GM19467 (cell line): ENCODE results near the gene LTB.
"Not testable (repeated sequence)": the region's sequence is repeated elsewhere in the genome, so short reads cannot be mapped to it uniquely, and the experiment has no call there.

Experiments
- ATAC-seq: cut with Tn5 transposase; IDR thresholded peaks from one replicate; pipeline ENCODE4 v1.9.1; 2021; ENCODE audit warnings: mild to moderate bottlenecking, moderate library complexity; ENCODE audit not compliant: unreplicated experiment

The LTB gene

GRCh38 chr6:31609519-31610406 is 27.5 kb upstream of the LTB start:
- ATAC-seq = no peak

DNA sequence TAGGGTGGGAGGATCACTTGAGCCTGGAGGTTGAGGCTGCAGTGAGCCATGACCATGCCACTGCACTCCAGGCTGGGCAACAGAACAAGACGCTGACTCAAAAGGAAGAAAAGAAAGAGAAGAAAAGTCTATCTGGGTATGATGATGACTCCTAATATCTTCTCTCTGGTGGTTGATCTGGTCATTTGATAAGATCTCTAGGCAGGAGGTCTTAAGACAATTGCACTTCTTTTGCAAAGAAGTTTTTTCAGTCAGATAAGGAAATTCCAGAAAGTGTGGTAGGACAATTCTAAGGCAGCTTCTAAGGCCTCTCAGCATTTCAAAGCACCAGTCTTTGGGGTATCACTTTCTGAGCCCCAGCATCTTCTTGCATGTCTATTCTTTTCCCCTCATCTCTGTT is 25.1 kb upstream of the LTB start:
- ATAC-seq = no peak

GRCh38 chr6:31597006-31597405 is 14.8 kb upstream of the LTB start:
- no peak for ATAC-seq

- ATAC-seq = no peak
Measured at GRCh38 chr6:31592396-31592771, 10.2 kb upstream of the LTB start.

- not testable (repeated sequence) for ATAC-seq
Measured at GRCh38 chr6:31590691-31591090, 8.5 kb upstream of the LTB start.

GRCh38 chr6:31588871-31589650 is 6.8 kb upstream of the LTB start:
- no peak for ATAC-seq

DNA sequence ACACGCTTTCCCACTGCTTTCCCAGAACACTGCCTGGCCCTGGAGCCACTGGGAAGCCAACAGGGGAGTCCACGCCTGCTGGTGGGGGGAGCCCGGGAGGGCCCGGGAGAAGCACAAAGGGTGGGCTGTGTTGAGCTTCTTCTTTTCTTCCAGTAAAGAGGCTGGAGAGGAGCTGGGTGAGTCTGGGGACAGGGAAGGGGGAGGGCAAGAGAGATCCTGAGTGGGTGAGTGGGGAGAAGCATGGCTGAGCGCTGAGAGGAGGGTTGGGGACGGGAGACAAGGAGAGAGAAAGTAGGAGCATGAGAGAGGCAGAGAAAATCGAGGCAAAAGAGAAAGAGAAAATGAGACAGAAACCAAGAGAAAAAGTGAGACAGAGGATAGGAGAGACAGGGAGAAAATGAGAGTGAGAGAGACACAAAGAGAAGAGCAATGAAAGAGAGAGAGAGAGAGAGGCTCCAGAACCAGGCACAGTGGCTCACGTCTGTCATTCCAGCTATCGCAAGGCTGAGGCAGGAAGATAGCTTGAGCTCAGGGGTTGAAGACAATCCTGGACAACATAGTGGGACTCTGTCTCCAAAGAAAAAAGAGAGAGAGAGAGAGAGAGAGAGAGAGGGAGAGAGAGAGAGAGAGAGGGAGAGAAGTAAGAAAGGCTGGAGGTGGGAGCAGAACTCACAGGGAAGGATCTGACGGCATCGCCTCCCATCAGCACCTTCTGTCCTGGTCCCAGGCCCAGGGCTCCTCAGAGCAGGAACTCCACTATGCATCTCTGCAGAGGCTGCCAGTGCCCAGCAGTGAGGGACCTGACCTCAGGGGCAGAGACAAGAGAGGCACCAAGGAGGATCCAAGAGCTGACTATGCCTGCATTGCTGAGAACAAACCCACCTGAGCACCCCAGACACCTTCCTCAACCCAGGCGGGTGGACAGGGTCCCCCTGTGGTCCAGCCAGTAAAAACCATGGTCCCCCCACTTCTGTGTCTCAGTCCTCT is 5.9 kb upstream of the LTB start:
- no peak for ATAC-seq

DNA sequence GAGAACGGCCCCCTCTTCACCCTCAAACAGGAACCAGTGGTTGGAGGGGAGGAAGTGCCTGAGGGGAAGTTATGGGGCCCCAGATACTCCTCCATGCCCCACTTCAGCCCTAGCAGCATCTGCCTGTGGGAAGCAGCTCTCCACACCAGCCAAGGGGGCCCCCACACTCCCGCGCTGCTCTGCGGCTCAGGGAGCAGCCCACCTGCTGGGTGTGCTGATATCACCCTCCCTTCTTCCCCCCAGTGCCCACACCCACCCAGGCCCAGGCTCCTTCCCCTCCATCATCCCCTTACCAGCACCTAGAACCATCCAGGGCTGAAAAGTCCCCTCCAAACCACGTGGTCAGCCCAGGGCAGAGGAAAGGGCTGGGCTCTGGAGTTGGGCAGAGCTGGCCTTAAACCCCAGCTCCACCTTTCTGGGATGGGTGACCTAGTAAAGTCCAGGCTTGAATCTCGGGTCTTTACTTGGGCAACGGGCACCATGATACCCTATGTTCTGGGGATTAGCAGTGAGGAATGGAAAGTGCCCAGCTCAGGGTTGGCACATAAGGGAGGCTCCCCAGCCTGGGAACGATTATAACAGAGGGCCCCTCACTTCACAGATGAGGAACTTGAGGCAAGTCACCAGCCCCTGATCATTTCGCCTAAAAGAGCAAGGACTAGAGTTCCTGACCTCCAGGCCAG is 4.5 kb upstream of the LTB start:
- ATAC-seq = no peak

- ATAC-seq = no peak
Measured at GRCh38 chr6:31586008-31586407, 3.8 kb upstream of the LTB start, which contains the start of gene LST1. TSS of gene LST1 (plus strand) at chr6:31586277. CDS start at chr6:31587300, 1,023 bp downstream.

GRCh38 chr6:31585491-31585890 is 3.3 kb upstream of the LTB start:
- ATAC-seq = no peak

GRCh38 chr6:31581434-31582229 is 592 bp downstream of the LTB start:
- no peak for ATAC-seq

- peak; percentile 51 for ATAC-seq
Measured at GRCh38 chr6:31580807-31581433, 1.3 kb downstream of the LTB start.

DNA sequence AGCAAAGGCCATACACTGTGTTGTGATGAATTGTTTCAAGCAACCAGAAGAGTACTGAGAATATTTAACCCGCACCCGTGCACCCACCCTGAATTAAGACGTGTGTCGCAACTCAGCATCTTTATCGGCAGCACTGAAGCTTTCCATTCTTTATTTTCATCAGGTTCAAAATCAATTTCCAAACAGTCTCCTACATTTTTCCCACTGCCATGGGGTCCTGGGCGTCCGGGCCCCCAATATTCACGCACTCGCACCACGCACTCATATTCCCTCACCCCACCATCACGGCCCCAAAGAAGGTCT is 1.8 kb downstream of the LTB start:
- no peak for ATAC-seq

GRCh38 chr6:31579546-31580437 is 2.4 kb downstream of the LTB start:
- no peak for ATAC-seq

- ATAC-seq = no peak
Measured at GRCh38 chr6:31579119-31579505, 3.1 kb downstream of the LTB start.

GRCh38 chr6:31578184-31579118 is 3.8 kb downstream of the LTB start:
- ATAC-seq = no peak

DNA sequence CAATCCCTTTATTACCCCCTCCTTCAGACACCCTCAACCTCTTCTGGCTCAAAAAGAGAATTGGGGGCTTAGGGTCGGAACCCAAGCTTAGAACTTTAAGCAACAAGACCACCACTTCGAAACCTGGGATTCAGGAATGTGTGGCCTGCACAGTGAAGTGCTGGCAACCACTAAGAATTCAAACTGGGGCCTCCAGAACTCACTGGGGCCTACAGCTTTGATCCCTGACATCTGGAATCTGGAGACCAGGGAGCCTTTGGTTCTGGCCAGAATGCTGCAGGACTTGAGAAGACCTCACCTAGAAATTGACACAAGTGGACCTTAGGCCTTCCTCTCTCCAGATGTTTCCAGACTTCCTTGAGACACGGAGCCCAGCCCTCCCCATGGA is 4.7 kb downstream of the LTB start:
- no peak for ATAC-seq
